ENCODE results near the gene TOP3A.

- TF ChIP-seq MAX (IDR thresholded peaks at IDR 0.05; ENCODE audit: low read depth, low read length) (no peak), POLR2A (IDR thresholded peaks at IDR 0.05; ENCODE audit: extremely low read depth, insufficient read length) (no peak), CTCF (IDR thresholded peaks at IDR 0.05; ENCODE audit: low read depth, low read length) (no peak), MYC (IDR thresholded peaks at IDR 0.05; ENCODE audit: low read depth, low read length) (no peak)
Measured at GRCh38 chr17:18356624-18357023, 41.8 kb upstream of the TOP3A start.

All from NB4 (cell line).